Panc1 (cell line): ENCODE data around the gene TEX12.

Experiments
- CTCF ChIP-seq: fragments of 450-650 bp; IDR thresholded peaks from 2 replicates; pipeline ENCODE4 v1.5.1; 2017; ENCODE audit warnings: mild to moderate bottlenecking
- REST ChIP-seq, 2 experiments: IDR thresholded peaks; 2 replicates each; pipeline ENCODE4 v1.6.1; 2011 to 2012; ENCODE audit warnings: low read depth in 2 of 2, control low read depth in 1 of 2, low read length in 1 of 2, mild to moderate bottlenecking in 1 of 2, moderate library complexity in 1 of 2; ENCODE audit not compliant: insufficient read depth in 1 of 2

GRCh38 chr11:112200252-112200651 is 33.1 kb downstream of the TEX12 start:
- TF ChIP-seq CTCF (no peak), REST (IDR thresholded peaks at IDR 0.05; ENCODE audit: insufficient read depth in 1 of 2, low read depth in 2 of 2, low read length in 1 of 2) (no peak)
